ENCODE data around the gene CEP85L.

CEP85L gene

GRCh38 chr6:118625833-118626232 lies 25.6 kb downstream of the CEP85L start:
- no peak for DNase-seq (ENCODE audit: low read depth in 2 of 2, low spot score in 1 of 2)

GRCh38 chr6:118621799-118622470 lies 29.5 kb downstream of the CEP85L start:
- no peak for DNase-seq (ENCODE audit: low read depth in 2 of 2, low spot score in 1 of 2)

GRCh38 chr6:118620202-118620601 lies 31.2 kb downstream of the CEP85L start:
- DNase-seq (ENCODE audit: low read depth in 2 of 2, low spot score in 1 of 2), result no peak

- peak; percentile 29 to 55 for DNase-seq (ENCODE audit: low read depth in 2 of 2, low spot score in 1 of 2)
Observed at GRCh38 chr6:118618676-118619377, 32.6 kb downstream of the CEP85L start.

- DNase-seq (ENCODE audit: low read depth in 2 of 2, low spot score in 1 of 2), result no peak
Observed at GRCh38 chr6:118617417-118617816, 34.0 kb downstream of the CEP85L start.

- no peak for DNase-seq (ENCODE audit: low read depth in 2 of 2, low spot score in 1 of 2)
Observed at GRCh38 chr6:118611334-118611733, 40.1 kb downstream of the CEP85L start.

GRCh38 chr6:118606858-118607257 lies 44.5 kb downstream of the CEP85L start:
- no peak for DNase-seq (ENCODE audit: low read depth in 2 of 2, low spot score in 1 of 2)

GRCh38 chr6:118606268-118606667 lies 45.1 kb downstream of the CEP85L start:
- no peak for DNase-seq (ENCODE audit: low read depth in 2 of 2, low spot score in 1 of 2)

- no peak for DNase-seq (ENCODE audit: low read depth in 2 of 2, low spot score in 1 of 2)
Observed at GRCh38 chr6:118603372-118603771, 48.0 kb downstream of the CEP85L start.

GRCh38 chr6:118602300-118602699 lies 49.1 kb downstream of the CEP85L start:
- DNase-seq (ENCODE audit: low read depth in 2 of 2, low spot score in 1 of 2), result no peak

- no peak for DNase-seq (ENCODE audit: low read depth in 2 of 2, low spot score in 1 of 2)
Observed at GRCh38 chr6:118598324-118598723, 53.1 kb downstream of the CEP85L start.

- DNase-seq (ENCODE audit: low read depth in 2 of 2, low spot score in 1 of 2), result no peak
Observed at GRCh38 chr6:118597636-118598035, 53.8 kb downstream of the CEP85L start.

GRCh38 chr6:118596774-118597320 lies 54.5 kb downstream of the CEP85L start:
- no peak for DNase-seq (ENCODE audit: low read depth in 2 of 2, low spot score in 1 of 2)

GRCh38 chr6:118594877-118595276 lies 56.5 kb downstream of the CEP85L start:
- DNase-seq (ENCODE audit: low read depth in 2 of 2, low spot score in 1 of 2), result no peak

GRCh38 chr6:118591897-118592296 lies 59.5 kb downstream of the CEP85L start:
- no peak for DNase-seq (ENCODE audit: low read depth in 2 of 2, low spot score in 1 of 2)

- no peak for DNase-seq (ENCODE audit: low read depth in 2 of 2, low spot score in 1 of 2)
Observed at GRCh38 chr6:118589649-118590365, 61.6 kb downstream of the CEP85L start.

GRCh38 chr6:118589186-118589585 lies 62.2 kb downstream of the CEP85L start:
- DNase-seq (ENCODE audit: low read depth in 2 of 2, low spot score in 1 of 2), result no peak

GRCh38 chr6:118588626-118589025 lies 62.8 kb downstream of the CEP85L start:
- no peak for DNase-seq (ENCODE audit: low read depth in 2 of 2, low spot score in 1 of 2)

- no peak for DNase-seq (ENCODE audit: low read depth in 2 of 2, low spot score in 1 of 2)
Observed at GRCh38 chr6:118586746-118587485, 64.5 kb downstream of the CEP85L start.

- no peak for DNase-seq (ENCODE audit: low read depth in 2 of 2, low spot score in 1 of 2)
Observed at GRCh38 chr6:118584911-118585310, 66.5 kb downstream of the CEP85L start.

- DNase-seq (ENCODE audit: low read depth in 2 of 2, low spot score in 1 of 2), result no peak
Observed at GRCh38 chr6:118581489-118581959, 69.9 kb downstream of the CEP85L start.

Measured in stimulated activated CD8-positive, alpha-beta memory T cell treated with anti-CD3 and anti-CD28 coated beads, Interleukin-4, amount 100 ng/mL, for 4 hours (primary cell).